ENCODE data around the gene IL10RB. TPM values are rescaled to one million over a fixed set of nuclear protein-coding genes. Genes with fewer than 3 reads are reported as not detected.

IL10RB gene
- total and polyA plus RNA-seq, 2 of the 8 experiments (the other 6 are each of a cell fraction or from before 2014, with no cell fraction given): 2.7 to 3.2 TPM

- DNase-seq (ENCODE audit: low read depth in 1 of 2, low spot score in 2 of 2): no peak
- H4K20me1 ChIP-seq (replicated peaks in 1 of 2; ENCODE audit: control insufficient read depth in 1 of 2, insufficient read depth in 2 of 2, low read length in 2 of 2): no peaks in the 10 kb centered on the region
- H3K56ac ChIP-seq (replicated peaks; ENCODE audit: insufficient read length, low read depth, low read length): no peak overlapping the region
- H3K23me2 ChIP-seq (ENCODE audit: low read depth, low read length): no peaks in the 10 kb centered on the region
- H2BK15ac ChIP-seq (ENCODE audit: low read length): no peak overlapping the region
- H4K5ac ChIP-seq (ENCODE audit: insufficient read length, low read depth, low read length): no peak overlapping the region
- ChIA-PET POLR2A (ENCODE audit: partially characterized antibody) (interaction anchor here (1.6 kb wide), 1 partner anchor 12 kb away, joined by 6 read pairs; the partner anchor contains the start of gene IFNAR1), CTCF (ENCODE audit: partially characterized antibody) (interaction anchor here (1.2 to 3.1 kb wide), 4 partner anchors 10 to 48 kb away, joined by 3 to 13 read pairs (median 4); no protein-coding TSS in a partner anchor)
- no peak overlapping the region for H3K27ac ChIP-seq (ENCODE audit: low read depth, low read length)
- no peak overlapping the region for H3K18ac ChIP-seq (ENCODE audit: extremely low read depth, low read length)
- no peaks in the 10 kb centered on the region for H3K27me3 ChIP-seq (replicated peaks in 1 of 4; ENCODE audit: control insufficient read depth in 3 of 4, extremely low read depth in 1 of 4, insufficient read depth in 3 of 4, low read length in 3 of 4)
- H3K79me2 ChIP-seq (ENCODE audit: control insufficient read depth in 1 of 2, insufficient read depth in 2 of 2, low read length in 2 of 2): no peaks in the 10 kb centered on the region
- no peak overlapping the region for H3K4ac ChIP-seq (replicated peaks; ENCODE audit: insufficient read length, low read depth, low read length)
- no peak overlapping the region for H4K91ac ChIP-seq (replicated peaks; ENCODE audit: insufficient read length, low read length)
- no peaks in the 10 kb centered on the region for H3K79me1 ChIP-seq (ENCODE audit: low read depth, low read length)
- H2BK120ac ChIP-seq (replicated peaks; ENCODE audit: low read depth, low read length): no peak overlapping the region
- no peaks in the 10 kb centered on the region for H3K4me1 ChIP-seq (replicated peaks in 1 of 4; ENCODE audit: control insufficient read depth in 3 of 4, insufficient read depth in 4 of 4, low read length in 3 of 4)
- no peaks in the 10 kb centered on the region for H3K9me3 ChIP-seq (ENCODE audit: insufficient read depth in 2 of 2, low read depth in 1 of 2, low read length in 1 of 2)
- H3K4me3 ChIP-seq (ENCODE audit: extremely low read depth in 1 of 4, insufficient read depth in 2 of 4, low read depth in 3 of 4, low read length in 4 of 4): no peak overlapping the region
- no peak overlapping the region for H3K9ac ChIP-seq (replicated peaks in 1 of 4; ENCODE audit: extremely low read depth in 1 of 4, low read depth in 3 of 4, low read length in 3 of 4)
- H3K36me3 ChIP-seq (ENCODE audit: control insufficient read depth in 2 of 4, insufficient read depth in 4 of 4, low read length in 3 of 4): no peaks in the 10 kb centered on the region
- H2AK5ac ChIP-seq (ENCODE audit: low read depth, low read length): no peak overlapping the region
- no peak overlapping the region for H4K8ac ChIP-seq (ENCODE audit: extremely low read depth, insufficient read depth, low read length)
- H2BK5ac ChIP-seq (ENCODE audit: low read depth, low read length): no peak overlapping the region
- no peak overlapping the region for H2BK12ac ChIP-seq (ENCODE audit: low read depth, low read length)
- no peak overlapping the region for H3K4me2 ChIP-seq (ENCODE audit: insufficient read depth in 1 of 2, low read depth in 2 of 2, low read length in 2 of 2)
- no peak for FAIRE-seq
- 100% methylated on average over 1 of the region's 1 CpG; no CpG with 5 or more reads in 1 of the 2 experiments for WGBS, 2 experiments (ENCODE audit: extremely low coverage in 1 of 2, insufficient coverage in 1 of 2, insufficient read length in 1 of 2, insufficient replicate concordance in 2 of 2, low coverage in 1 of 2, low lambda C conversion rate in 2 of 2, missing lambda C conversion rate in 1 of 2)
- H3K14ac ChIP-seq (ENCODE audit: insufficient read length): no peak overlapping the region
- no peak overlapping the region for H2BK20ac ChIP-seq (ENCODE audit: low read length)
- H3K23ac ChIP-seq (ENCODE audit: insufficient read length): no peak overlapping the region
- no peak overlapping the region for H2AFZ ChIP-seq (ENCODE audit: low read length)
- no peak for TF ChIP-seq SP2 (IDR thresholded peaks at IDR 0.05; ENCODE audit: low read length)
These were observed 47.0 kb downstream of the IL10RB start for GRCh38 chr21:33313183-33313582.

Data from H1 (cell line).